Progenitor cell of endocrine pancreas (in vitro differentiated cells): ENCODE results near the gene IFNW1. TPM values are rescaled to one million over a fixed set of nuclear protein-coding genes. Genes with fewer than 3 reads are reported as not detected.
"Not testable (repeated sequence)": the region's sequence is repeated elsewhere in the genome, so short reads cannot be mapped to it uniquely, and the experiment has no call there.

Source experiments
- DNase-seq: peaks from one replicate; pipeline ENCODE4 v3.0.0; 2021; ENCODE audit warnings: low spot score; ENCODE audit not compliant: unreplicated experiment
- H3K27ac Mint-ChIP-seq: 2 replicates; pipeline ENCODE4 v1.8.0; 2021; ENCODE audit warnings: mild to moderate bottlenecking, moderate library complexity, mixed read lengths
- H3K27me3 Mint-ChIP-seq: 2 replicates; pipeline ENCODE4 v1.8.0; 2021; ENCODE audit warnings: mixed read lengths
- H3K36me3 Mint-ChIP-seq: 2 replicates; pipeline ENCODE4 v1.8.0; 2022; ENCODE audit warnings: mixed read lengths; ENCODE audit not compliant: insufficient read depth
- H3K4me1 Mint-ChIP-seq: 2 replicates; pipeline ENCODE4 v1.8.0; 2021; ENCODE audit warnings: low read depth, mixed read lengths
- H3K4me3 Mint-ChIP-seq: 2 replicates; pipeline ENCODE4 v1.8.0; 2021; ENCODE audit warnings: low read depth, mild to moderate bottlenecking, moderate library complexity, mixed read lengths
- H3K9me3 Mint-ChIP-seq: 2 replicates; pipeline ENCODE4 v1.8.0; 2021; ENCODE audit warnings: low read depth, mixed read lengths
- CTCF ChIP-seq: fragments of 200-600 bp; sonication (generic); IDR thresholded peaks from one replicate; pipeline ENCODE4 v1.5.0; 2021; ENCODE audit warnings: antibody characterized with exemption, mild to moderate bottlenecking; ENCODE audit not compliant: unreplicated experiment
- long read RNA-seq: library from polyadenylated mRNA; unstranded; transcript quantifications from one replicate; pipeline ENCODE4 v2.0.0, GENCODE V29; 2020
- total RNA-seq: library from RNA; stranded (reverse); gene quantifications from 2 replicates; pipeline ENCODE4 v1.2.1, GENCODE V29; 2021

The IFNW1 gene
- total RNA-seq: not detected in 2 replicates
- long read RNA-seq: 0 reads

GRCh38 chr9:21141427-21141882 lies at the start of gene IFNW1:
Gene IFNW1 (minus strand): TSS chr9:21141832. CDS start chr9:21141570, 262 bp downstream.
- no peak within 1 kb of the TSS for H3K4me3 Mint-ChIP-seq
- TF ChIP-seq CTCF: no peak
- no peaks in the 10 kb centered on the region for H3K9me3 Mint-ChIP-seq
- no peak for DNase-seq
- H3K36me3 Mint-ChIP-seq: no peaks in the 10 kb centered on the region
- no peaks in the 10 kb centered on the region for H3K4me1 Mint-ChIP-seq
- no peak within 1 kb of the TSS for H3K27ac Mint-ChIP-seq
- H3K27me3 Mint-ChIP-seq: no peaks in the 10 kb centered on the region

GRCh38 chr9:21187487-21187886 lies 45.9 kb upstream of the IFNW1 start, which contains the start of gene IFNA4:
Gene IFNA4 (minus strand): TSS chr9:21187587. CDS start chr9:21187531, 56 bp downstream.
- not testable (repeated sequence) for H3K27ac Mint-ChIP-seq, H3K27me3 Mint-ChIP-seq, DNase-seq, H3K36me3 Mint-ChIP-seq, H3K4me3 Mint-ChIP-seq, H3K9me3 Mint-ChIP-seq, H3K4me1 Mint-ChIP-seq

- H3K9me3 Mint-ChIP-seq, H3K27me3 Mint-ChIP-seq, DNase-seq, H3K27ac Mint-ChIP-seq, H3K4me3 Mint-ChIP-seq, H3K4me1 Mint-ChIP-seq, H3K36me3 Mint-ChIP-seq: not testable (repeated sequence)
- TF ChIP-seq CTCF: peak; percentile 54
These were observed 41.4 kb upstream of the IFNW1 start for GRCh38 chr9:21182810-21183736.

GRCh38 chr9:21174671-21175070 lies 33.0 kb upstream of the IFNW1 start:
- Mint-ChIP-seq H3K36me3 (no peaks in the 10 kb centered on the region), H3K4me1 (no peaks in the 10 kb centered on the region), H3K9me3 (no peaks in the 10 kb centered on the region), H3K27ac (no peak overlapping the region), H3K27me3 (peaks cover 12% of the 10 kb centered on the region), H3K4me3 (no peak overlapping the region)
- no peak for TF ChIP-seq CTCF
- DNase-seq: no peak

- Mint-ChIP-seq H3K9me3 (no peaks in the 10 kb centered on the region), H3K27ac (no peak overlapping the region), H3K27me3 (peaks cover 10% of the 10 kb centered on the region), H3K4me3 (no peak overlapping the region), H3K4me1 (no peaks in the 10 kb centered on the region), H3K36me3 (no peaks in the 10 kb centered on the region)
- no peak for DNase-seq
- no peak for TF ChIP-seq CTCF
These were observed 30.5 kb upstream of the IFNW1 start for GRCh38 chr9:21172156-21172555.
